Ecto neural progenitor cell (in vitro differentiated cells): ENCODE results near the gene ZNF329.

Experiments
- DNase-seq: peaks from one replicate; pipeline ENCODE4 v3.0.0-alpha.2; 2018; ENCODE audit warnings: low spot score

Gene ZNF329

GRCh38 chr19:58118979-58119733, 31.4 kb downstream of the ZNF329 start:
- DNase-seq = no peak

DNA sequence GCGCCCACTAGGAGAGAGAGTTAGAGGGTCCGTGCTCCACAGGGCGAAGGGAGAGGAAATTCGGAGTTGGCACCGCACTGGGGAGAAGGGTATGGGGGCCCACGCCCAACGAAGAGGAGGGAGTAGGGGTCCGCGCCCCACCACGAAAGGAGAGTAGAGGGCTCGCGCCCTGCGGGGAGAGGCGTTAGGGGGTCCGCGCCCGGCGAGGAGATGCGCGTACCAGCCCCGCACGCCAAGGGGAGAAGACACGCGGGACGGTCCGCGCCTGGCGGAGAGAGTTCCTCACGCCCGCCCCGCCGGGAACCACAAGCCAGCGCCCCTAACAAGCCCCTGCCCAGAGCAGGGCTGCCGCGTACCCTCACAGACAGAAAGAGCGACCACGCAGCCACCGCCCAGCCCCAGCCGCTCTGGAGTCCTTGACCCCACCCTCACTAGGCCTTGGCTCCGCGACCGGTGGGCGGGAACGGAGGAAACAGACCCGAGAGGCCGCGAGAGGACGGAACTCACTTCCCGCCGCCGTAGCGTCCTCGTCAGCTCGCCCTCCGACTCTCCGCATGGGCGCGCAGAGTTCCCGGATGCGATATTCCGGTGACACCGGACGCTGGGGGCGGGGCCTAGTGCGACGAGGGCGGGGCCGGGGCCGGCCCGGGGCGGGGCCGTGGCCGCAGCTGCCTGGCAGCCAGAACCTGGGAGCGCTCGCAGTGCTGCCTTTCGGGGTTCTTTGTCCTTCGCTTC, 32.6 kb downstream of the ZNF329 start:
- DNase-seq = no peak

DNA sequence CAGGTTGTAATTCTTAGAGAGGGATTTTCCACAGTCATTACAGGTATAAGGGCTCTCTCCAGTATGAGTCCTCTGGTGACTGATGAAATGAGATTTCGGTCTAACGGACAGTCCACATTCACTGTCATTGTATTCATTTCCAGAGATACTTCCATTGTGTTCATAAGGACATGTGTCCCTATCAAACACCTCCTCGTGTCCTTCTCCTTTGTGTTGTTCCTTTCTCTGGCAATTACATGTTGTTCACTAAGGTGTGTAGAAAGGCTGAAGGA, 42.1 kb downstream of the ZNF329 start:
- DNase-seq = no peak

- DNase-seq = no peak
Measured at GRCh38 chr19:58107778-58108545, 42.6 kb downstream of the ZNF329 start.

DNA sequence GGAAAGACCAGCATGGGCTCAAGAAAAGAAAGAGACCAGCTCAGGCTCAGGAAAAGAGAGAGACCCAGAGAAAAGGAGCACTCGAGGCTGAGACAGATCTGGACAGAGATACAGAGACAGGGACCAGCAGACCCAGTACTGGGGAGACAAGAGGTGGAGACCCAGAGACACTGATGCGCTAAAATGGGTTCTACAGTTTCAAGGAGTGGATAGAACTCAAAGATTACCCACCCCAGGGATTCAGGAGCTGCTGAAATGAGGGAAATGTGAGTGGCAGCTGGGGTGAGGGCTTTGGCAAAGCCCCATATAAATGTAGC, 51.9 kb downstream of the ZNF329 start:
- DNase-seq = no peak

DNA sequence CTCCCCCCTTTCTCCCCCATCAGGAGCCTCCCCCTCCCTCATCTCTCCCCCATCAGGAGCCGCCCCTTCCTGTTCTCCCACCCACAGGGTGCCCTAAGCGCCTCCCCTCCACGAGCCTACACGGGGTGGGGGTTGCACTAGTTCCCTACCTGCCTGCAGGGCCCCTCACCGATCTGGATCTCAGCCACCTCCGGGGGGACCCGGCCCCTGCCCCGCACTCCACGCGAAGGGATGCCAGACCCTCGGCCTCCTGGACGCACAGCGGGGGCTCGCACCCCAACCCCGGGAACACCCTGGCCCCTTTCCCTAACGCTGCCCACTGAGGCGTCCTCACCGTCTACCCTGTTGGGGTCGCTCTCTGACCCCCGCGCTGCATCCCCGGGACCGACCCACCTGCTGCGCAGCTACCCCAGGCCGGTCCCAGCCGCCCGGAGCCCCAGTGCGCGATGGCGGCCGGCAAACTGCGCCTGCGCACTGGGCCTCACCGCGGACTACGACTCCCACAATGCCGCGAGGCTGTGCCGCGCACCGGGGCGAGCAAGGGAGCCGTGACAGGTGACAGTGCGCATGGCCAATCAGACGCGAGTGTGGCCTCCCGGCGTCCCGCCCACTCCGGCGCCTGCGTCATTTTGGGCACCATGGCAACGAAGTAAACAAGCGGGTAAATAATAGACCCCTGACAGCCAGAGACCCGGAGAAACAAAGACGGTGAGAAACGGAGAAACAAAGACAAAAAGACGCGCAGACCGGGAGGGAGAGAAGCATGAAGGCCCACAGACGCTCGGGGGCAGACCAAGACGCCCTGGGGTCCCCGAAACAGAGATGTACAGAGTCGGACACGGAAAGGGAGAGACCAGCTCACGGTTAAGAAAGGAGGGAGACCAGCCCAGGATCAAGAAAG, 52.6 kb downstream of the ZNF329 start, which contains the start of gene ZSCAN18:
TSS of gene ZSCAN18 (minus strand) at position 451 of the 901 bp plus-strand sequence. CDS start 7,964 bp downstream, outside the sequence.
- DNase-seq = peak; percentile 100

GRCh38 chr19:58097349-58097748, 53.2 kb downstream of the ZNF329 start:
- no peak for DNase-seq

DNA sequence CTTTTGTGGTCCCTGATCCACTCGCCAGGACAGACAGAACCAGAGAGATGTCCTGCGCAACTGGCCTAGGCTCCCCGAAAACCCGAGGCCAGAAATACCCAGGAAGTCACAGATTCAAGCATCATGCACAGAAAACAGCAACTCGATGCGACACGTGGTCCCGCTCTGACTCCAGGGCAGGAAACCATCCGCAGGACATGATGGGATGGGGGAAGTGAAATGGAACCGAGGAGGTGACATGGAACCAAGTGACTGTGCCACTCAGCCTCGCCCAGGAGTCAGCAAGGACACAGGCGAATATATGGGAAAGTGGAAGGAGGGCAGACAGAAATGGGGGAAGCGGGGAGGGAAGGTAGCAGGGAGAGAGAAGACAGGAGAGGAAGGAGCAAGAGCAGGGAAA, 53.7 kb downstream of the ZNF329 start:
- DNase-seq = no peak

- DNase-seq = no peak
Measured at GRCh38 chr19:58095328-58095727, 55.3 kb downstream of the ZNF329 start.

- DNase-seq = no peak
Measured at GRCh38 chr19:58093071-58093470, 57.5 kb downstream of the ZNF329 start.

DNA sequence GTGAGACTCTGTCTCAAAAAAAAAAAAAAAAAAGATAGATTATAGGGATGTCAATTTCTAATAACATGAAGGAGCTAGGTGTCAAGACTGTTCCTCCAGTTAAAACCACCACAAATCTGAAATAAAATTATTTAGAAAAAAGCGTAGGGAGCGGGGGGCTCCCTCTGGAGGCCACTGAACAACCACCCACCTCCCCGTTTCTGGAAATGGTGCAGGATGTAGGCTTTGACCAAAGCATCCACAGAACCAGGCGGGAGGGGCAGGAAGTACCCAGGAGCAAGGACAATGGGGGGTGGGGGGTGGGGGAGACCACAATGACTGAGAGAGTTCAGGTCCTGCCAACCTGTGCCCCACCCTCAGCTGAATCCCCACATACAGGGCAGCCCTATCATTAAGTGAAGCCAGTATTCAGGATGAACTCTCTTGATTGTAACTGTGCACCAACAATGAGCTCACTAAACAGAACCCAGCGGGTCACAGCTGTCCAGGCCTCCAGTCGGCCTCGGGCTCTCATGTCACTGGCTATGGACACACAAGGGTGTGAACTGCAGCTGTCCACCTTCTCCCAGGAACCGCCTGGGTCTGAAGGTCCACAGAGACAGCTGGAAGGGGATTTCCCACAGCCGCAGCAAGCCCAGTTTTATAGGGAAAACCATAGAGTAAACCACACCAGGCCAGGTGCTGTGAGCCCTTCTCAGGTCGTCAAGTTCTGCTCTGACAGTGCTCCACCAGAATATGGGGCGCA, 59.2 kb downstream of the ZNF329 start:
- no peak for DNase-seq

DNA sequence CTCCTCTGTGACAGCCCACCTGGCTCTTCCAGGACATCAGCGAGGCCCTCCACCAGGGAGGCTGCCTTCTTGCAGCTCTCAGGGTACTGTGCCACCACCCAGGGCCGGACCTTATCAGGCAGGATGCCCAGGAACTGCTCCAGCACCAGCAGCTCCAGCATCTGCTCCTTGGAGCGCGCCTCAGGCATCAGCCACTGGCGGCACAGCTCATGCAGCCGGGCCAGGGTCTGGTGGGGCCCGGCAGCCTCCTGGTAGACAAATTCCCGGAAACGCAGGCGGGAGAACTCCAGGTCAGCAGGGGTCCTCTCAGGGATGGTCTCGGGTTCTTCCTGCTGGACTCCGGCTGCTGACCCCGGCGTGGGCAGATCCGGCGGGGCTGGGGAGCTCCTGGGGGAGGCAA, 60.7 kb downstream of the ZNF329 start:
- no peak for DNase-seq

GRCh38 chr19:58088521-58089052, 62.0 kb downstream of the ZNF329 start:
- DNase-seq = no peak

DNA sequence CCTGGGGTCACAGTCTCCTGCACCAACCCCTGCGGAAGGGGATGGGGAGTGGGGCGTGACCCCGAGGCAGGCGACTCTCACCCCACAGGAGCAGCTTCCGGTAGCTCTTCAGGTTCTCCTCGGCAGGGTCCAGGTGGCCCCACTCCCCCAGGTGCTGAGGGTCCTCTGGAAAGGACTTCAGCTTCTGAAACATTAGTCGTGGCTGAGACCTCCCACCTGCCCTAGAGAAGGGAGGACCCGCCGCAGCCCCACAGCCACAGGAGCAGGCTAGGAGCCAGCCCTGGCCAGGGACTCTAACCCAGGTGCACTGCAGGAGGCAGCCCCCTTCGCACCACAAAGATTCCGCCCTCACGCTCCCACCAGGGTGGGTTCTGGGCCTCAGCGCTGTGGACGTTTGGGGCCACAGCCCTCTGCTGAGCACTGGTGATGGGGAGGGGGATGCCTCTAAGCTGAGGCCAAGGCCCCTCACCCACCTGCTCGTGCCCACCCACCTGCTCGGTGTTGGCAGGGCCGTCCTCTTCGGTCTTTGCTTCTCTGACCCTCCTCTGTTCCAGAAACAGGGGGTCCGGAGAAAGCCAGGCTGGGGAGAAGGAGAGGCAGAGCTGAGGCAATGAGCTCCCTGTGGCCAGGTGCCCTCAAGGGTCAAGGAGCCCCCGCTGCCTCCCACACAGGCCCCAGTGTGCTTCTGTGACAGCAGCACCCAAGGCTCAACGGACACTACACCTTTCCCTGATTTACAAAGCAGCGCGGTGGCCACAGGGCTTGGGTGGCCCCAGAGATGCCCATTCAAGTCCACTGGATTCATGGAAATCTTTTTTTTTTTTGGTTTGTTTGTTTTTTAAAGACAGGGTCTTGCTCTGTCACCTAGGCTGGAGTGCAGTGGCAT, 63.5 kb downstream of the ZNF329 start:
- no peak for DNase-seq

- DNase-seq = no peak
Measured at GRCh38 chr19:58085348-58085875, 65.2 kb downstream of the ZNF329 start.

- DNase-seq = no peak
Measured at GRCh38 chr19:58084596-58085347, 65.8 kb downstream of the ZNF329 start.

GRCh38 chr19:58083021-58083420, 67.6 kb downstream of the ZNF329 start:
- DNase-seq = no peak

- no peak for DNase-seq
Measured at GRCh38 chr19:58079792-58080191, 70.8 kb downstream of the ZNF329 start.
